Gastroesophageal sphincter (tissue), 4 donors: Measurements from ENCODE around the gene MTIF3. TPM values are rescaled to one million over a fixed set of nuclear protein-coding genes. Genes with fewer than 3 reads are reported as not detected.

Experiments
- ATAC-seq: fragments of 150-250 bp; one replicate; pipeline ENCODE4 v1.9.1; 2016; ENCODE audit warnings: mild to moderate bottlenecking, moderate library complexity
- H3K27ac ChIP-seq, 4 donors: fragments of 200-600 bp; sonication (generic) in 3 of 4; 1 replicate in 3 of 4; 2 replicates in 1 of 4; pipeline ENCODE4 v1.5.1; 2016 to 2019
- H3K27me3 ChIP-seq: fragments of 200-600 bp; sonication (generic); one replicate; pipeline ENCODE4 v1.5.1; 2019
- H3K36me3 ChIP-seq, 2 donors: fragments of 200-600 bp; sonication (generic); one replicate each; pipeline ENCODE4 v1.5.1; 2019; ENCODE audit warnings: control low read depth in 1 of 2
- H3K4me1 ChIP-seq, 3 donors: fragments of 200-600 bp; sonication (generic); 1 replicate in 2 of 3; 2 replicates in 1 of 3; pipeline ENCODE4 v1.5.1; 2016 to 2019; ENCODE audit warnings: control low read depth in 2 of 3
- H3K4me3 ChIP-seq, 2 donors: fragments of 200-600 bp; sonication (generic); one replicate each; pipeline ENCODE4 v1.5.1; 2019; ENCODE audit warnings: mild to moderate bottlenecking in 1 of 2, moderate library complexity in 1 of 2
- H3K9me3 ChIP-seq, 3 donors: fragments of 200-600 bp; sonication (generic); one replicate each; pipeline ENCODE4 v1.5.1; 2017 to 2019; ENCODE audit warnings: control low read depth in 2 of 3
- EP300 ChIP-seq: sonication (generic); formaldehyde crosslinking; IDR thresholded peaks from one replicate; pipeline ENCODE4 v1.6.1; 2017; ENCODE audit warnings: antibody characterized with exemption, mild to moderate bottlenecking
- POLR2A ChIP-seq, 2 donors: fragments of 450-650 bp; IDR thresholded peaks; one replicate each; pipeline ENCODE4 v1.6.1; 2017; ENCODE audit warnings: antibody characterized with exemption in 2 of 2, mild to moderate bottlenecking in 2 of 2, moderate library complexity in 1 of 2
- POLR2AphosphoS5 ChIP-seq: sonication (generic); formaldehyde crosslinking; IDR thresholded peaks from one replicate; pipeline ENCODE4 v1.6.1; 2017; ENCODE audit warnings: antibody characterized with exemption
- WGBS, 2 donors: methylation state at CpG; one replicate each; pipeline ENCODE4 v1.1.5; 2018; ENCODE audit warnings: low coverage in 1 of 2; 5-methylcytosine and 5-hydroxymethylcytosine counted together
- total RNA-seq, 4 donors: library from RNA; depleted of rRNA; stranded (reverse); fragments of >200 nt; gene quantifications; one replicate each; pipeline ENCODE4 v1.1.0, GENCODE V29; 2016
- TF ChIP-seq, protein P1 (sequence below), 4 experiments: fragments of 200-600 bp in 2 of 4; fragments of 450-650 bp in 2 of 4; sonication (generic) in 1 of 4; IDR thresholded peaks; one replicate each; pipeline ENCODE4 v1.5.1; 2017 to 2019; ENCODE audit warnings: antibody characterized with exemption in 4 of 4, mild to moderate bottlenecking in 2 of 4, moderate library complexity in 2 of 4

MTIF3 gene
- total RNA-seq, 4 donors from 2014 or later: 40.1 to 72.0 (median 56.3) TPM

DNA sequence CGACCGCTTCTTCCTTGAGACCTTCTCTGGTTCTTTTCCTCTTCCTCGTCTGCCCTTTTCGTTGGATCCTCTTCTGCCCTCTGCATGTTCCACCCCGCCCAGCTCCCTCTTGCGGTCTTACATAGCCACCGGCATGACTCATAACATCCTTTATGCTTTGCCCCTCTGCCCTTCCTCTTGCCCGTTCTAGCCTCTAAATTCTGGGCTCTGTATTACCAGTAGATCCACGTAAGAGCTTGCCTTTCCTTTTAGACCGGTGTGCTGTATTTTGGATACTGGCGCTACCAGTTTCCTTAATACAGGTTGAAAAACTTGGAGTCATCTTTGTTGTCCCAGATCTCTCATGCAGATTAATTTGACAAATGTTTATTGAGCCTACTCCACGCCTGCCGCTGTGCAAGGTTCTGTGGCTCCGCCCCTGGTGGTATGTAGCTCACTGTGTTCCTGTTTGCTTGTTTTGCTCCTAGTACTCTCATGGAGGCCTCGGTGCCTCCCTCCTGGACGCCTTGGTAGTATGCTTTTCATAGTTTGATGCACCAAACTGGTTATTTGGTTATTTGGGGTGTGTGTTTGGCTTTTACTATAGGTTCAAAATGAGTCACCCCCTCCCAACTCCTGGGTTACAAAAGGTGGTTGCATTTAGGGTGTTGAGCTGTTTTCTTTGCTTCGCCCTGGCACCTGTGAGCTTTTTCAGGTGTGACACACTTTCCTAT is 24.3 kb downstream of the MTIF3 start:
- TF ChIP-seq, protein P1, sequence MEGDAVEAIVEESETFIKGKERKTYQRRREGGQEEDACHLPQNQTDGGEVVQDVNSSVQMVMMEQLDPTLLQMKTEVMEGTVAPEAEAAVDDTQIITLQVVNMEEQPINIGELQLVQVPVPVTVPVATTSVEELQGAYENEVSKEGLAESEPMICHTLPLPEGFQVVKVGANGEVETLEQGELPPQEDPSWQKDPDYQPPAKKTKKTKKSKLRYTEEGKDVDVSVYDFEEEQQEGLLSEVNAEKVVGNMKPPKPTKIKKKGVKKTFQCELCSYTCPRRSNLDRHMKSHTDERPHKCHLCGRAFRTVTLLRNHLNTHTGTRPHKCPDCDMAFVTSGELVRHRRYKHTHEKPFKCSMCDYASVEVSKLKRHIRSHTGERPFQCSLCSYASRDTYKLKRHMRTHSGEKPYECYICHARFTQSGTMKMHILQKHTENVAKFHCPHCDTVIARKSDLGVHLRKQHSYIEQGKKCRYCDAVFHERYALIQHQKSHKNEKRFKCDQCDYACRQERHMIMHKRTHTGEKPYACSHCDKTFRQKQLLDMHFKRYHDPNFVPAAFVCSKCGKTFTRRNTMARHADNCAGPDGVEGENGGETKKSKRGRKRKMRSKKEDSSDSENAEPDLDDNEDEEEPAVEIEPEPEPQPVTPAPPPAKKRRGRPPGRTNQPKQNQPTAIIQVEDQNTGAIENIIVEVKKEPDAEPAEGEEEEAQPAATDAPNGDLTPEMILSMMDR (IDR thresholded peaks at IDR 0.05): peak in 3 of 4 experiments; percentile 29 to 55 (median 46)
- TF ChIP-seq POLR2AphosphoS5: peak; percentile 52
- TF ChIP-seq POLR2A (IDR thresholded peaks at IDR 0.05): no peak
- no peak for TF ChIP-seq EP300
- Histone ChIP-seq H3K36me3 (peaks cover 0 to 40% of the 10 kb centered on the region in 2 donors), H3K27ac (peak overlapping the region; percentile 83 to 91 (median 89)), H3K4me1 (peaks cover 11 to 44% (median 18%) of the 10 kb centered on the region in 3 donors), H3K27me3 (no peaks in the 10 kb centered on the region), H3K9me3 (no peaks in the 10 kb centered on the region), H3K4me3 (peak overlapping the region; percentile 80 to 95)
- WGBS, 2 donors: 35 to 38% methylated on average over 8 to 17 of the region's 17 CpGs
- ATAC-seq: peak; percentile 52

DNA sequence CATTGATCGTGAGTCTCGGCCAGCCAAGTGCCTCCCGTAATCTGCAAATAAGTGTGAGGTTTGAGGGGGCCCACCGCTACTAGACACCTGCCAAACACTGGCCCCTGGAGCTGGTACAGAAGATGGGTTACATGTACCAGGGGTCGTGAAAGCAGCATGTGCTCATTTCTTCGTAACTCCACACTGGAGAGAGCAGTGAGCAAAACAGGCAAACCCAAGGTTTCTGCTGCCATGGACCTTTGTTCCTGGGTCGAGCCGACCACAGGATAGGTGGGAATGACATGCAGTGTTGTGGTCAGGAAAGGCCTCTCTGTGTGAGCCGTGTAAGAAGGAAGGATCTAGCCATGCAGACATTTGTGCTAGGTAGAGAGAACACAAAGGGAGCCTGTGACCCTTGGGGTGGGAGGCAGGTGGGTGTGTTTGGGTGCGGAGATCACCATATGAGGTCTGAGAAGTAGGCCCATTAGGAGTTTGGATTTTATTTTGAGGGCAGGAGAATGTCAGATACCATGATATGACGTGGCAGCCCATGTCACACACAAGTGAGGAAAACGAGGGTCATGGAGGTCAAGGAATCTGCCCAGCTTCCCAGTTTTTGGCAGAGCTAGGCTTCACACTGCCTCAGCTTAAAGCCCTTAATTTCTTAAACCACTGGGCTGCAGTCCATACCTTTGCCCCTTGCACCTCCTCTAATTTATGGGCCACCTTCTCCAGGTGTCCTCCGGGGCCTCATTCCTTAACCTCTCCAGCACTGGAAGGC is 25.0 kb downstream of the MTIF3 start:
- no peak for ATAC-seq
- Histone ChIP-seq H3K4me3 (peak overlapping the region; percentile 80 to 95), H3K27ac (peak overlapping the region; percentile 83 to 91 (median 89)), H3K9me3 (no peaks in the 10 kb centered on the region), H3K36me3 (peaks cover 0 to 33% of the 10 kb centered on the region in 2 donors), H3K4me1 (peaks cover 11 to 44% (median 18%) of the 10 kb centered on the region in 3 donors), H3K27me3 (no peaks in the 10 kb centered on the region)
- TF ChIP-seq POLR2A (IDR thresholded peaks at IDR 0.05): no peak
- 42 to 51% methylated on average over 5 to 6 of the region's 13 CpGs for WGBS, 2 donors

DNA sequence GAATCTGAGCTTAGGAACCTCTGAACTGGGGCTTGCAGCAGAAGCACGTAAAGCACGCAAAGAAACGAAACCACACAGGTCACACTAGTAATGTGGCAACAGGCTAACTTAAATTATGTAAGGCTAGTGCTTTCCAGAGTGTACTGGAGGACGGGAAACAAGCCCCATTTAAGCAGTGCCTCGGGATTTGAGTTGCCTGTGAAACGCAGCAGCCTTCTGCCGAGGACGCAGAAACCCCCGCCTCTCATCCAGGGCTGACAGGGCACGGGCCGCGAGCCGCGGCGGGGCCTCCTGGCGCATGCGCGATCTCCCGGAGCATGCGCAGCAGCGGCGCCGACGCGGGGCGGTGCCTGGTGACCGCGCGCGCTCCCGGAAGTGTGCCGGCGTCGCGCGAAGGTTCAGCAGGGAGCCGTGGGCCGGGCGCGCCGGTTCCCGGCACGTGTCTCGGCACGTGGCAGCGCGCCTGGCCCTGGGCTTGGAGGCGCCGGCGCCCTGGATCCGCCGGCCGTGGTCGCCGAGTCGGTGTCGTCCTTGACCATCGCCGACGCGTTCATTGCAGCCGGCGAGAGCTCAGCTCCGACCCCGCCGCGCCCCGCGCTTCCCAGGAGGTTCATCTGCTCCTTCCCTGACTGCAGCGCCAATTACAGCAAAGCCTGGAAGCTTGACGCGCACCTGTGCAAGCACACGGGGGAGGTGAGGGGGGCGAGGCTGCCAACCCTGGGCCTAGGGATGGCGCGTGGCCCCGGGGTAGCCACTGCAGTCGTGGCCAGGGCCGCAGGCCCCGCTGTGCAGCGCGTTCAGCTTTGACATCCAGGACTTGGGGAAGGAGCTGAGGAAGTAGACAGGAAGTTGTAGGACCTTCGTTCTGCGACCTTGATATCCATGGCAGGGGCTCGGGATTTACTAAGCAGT is 25.9 kb downstream of the MTIF3 start, which contains the start of gene GTF3A:
TSS of gene GTF3A (plus strand) at position 374 of the 912 bp plus-strand sequence.
- Histone ChIP-seq H3K4me1 (peaks cover 11 to 44% (median 18%) of the 10 kb centered on the region in 3 donors), H3K27ac (peak within 1 kb of the TSS; percentile 83 to 91 (median 89)), H3K36me3 (peaks cover 0 to 25% of the 10 kb centered on the region in 2 donors), H3K27me3 (no peaks in the 10 kb centered on the region), H3K9me3 (no peaks in the 10 kb centered on the region), H3K4me3 (peak within 1 kb of the TSS; percentile 80 to 95)
- TF ChIP-seq, protein P1 (IDR thresholded peaks at IDR 0.05): peak in 2 of 4 experiments; percentile 9 to 15
- TF ChIP-seq EP300: no peak
- peak; percentile 76 to 81 for TF ChIP-seq POLR2A (IDR thresholded peaks at IDR 0.05)
- peak; percentile 84 for TF ChIP-seq POLR2AphosphoS5
- ATAC-seq: peak; percentile 97
- WGBS, 2 donors: 0% methylated on average over 3 to 4 of the region's 85 CpGs

DNA sequence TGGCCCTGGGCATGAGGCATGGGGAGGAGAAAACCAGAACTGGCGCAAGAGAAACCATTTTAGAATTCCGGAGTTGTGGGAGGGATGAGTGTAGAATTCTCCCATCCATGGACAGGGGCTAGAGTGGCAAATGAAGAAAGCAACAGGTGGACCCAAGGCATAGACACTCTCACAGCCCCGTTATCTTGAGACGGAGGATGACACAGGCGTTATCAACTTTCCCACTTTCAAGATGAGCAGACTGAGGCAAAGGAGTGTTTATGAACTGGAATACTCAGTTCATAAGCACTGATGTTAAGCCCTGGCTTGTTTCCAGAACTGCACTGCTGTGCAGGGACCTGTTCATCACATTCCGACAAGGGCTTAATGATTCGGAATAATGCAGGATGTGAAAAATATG is 27.0 kb downstream of the MTIF3 start:
- 73 to 93% methylated on average over 5 to 7 of the region's 7 CpGs for WGBS, 2 donors
- H3K4me3 ChIP-seq: no peak overlapping the region
- no peaks in the 10 kb centered on the region for H3K9me3 ChIP-seq
- no peak for ATAC-seq
- peaks cover 11 to 44% (median 18%) of the 10 kb centered on the region in 3 donors for H3K4me1 ChIP-seq
- TF ChIP-seq POLR2A (IDR thresholded peaks at IDR 0.05) (no peak), POLR2AphosphoS5 (no peak), EP300 (no peak)
- TF ChIP-seq, protein P1 (IDR thresholded peaks at IDR 0.05): no peak
- peaks cover 0 to 13% of the 10 kb centered on the region in 2 donors for H3K36me3 ChIP-seq
- H3K27ac ChIP-seq: peak overlapping the region in 1 of 4 donors; percentile 88
- H3K27me3 ChIP-seq: no peaks in the 10 kb centered on the region
